Ascending aorta (tissue), 2 donors: Measurements from ENCODE around the gene CTSW. TPM values are rescaled to one million over a fixed set of nuclear protein-coding genes. Genes with fewer than 3 reads are reported as not detected.

Source experiments
- DNase-seq, 2 donors: peaks; one replicate each; pipeline ENCODE4 v3.0.0-alpha.2; 2019; ENCODE audit warnings: low spot score in 2 of 2
- H3K27ac ChIP-seq, 2 donors: fragments of 200-600 bp; sonication (generic); one replicate each; pipeline ENCODE4 v1.5.1; 2016 to 2017; ENCODE audit warnings: mild to moderate bottlenecking in 1 of 2
- H3K27me3 ChIP-seq: fragments of 200-600 bp; sonication (generic); one replicate; pipeline ENCODE4 v1.5.1; 2017
- H3K36me3 ChIP-seq, 2 donors: fragments of 200-600 bp; sonication (generic); one replicate each; pipeline ENCODE4 v1.5.1; 2016
- H3K4me1 ChIP-seq, 2 donors: fragments of 200-600 bp; sonication (generic); one replicate each; pipeline ENCODE4 v1.5.1; 2016 to 2017; ENCODE audit warnings: mild to moderate bottlenecking in 1 of 2
- H3K4me3 ChIP-seq, 2 donors: fragments of 200-600 bp; sonication (generic); one replicate each; pipeline ENCODE4 v1.5.1; 2016 to 2017; ENCODE audit warnings: mild to moderate bottlenecking in 1 of 2
- H3K9me3 ChIP-seq, 2 donors: fragments of 200-600 bp; sonication (generic); one replicate each; pipeline ENCODE4 v1.5.1; 2016
- intact Hi-C: fragments of 100-400 bp; cut with DNase I; formaldehyde crosslinking; loops from one replicate; pipeline ENCODE4 v1.15.1; 2023
- total RNA-seq: library from RNA; depleted of rRNA; stranded (reverse); fragments of >200 nt; gene quantifications from one replicate; pipeline ENCODE4 v1.1.0, GENCODE V29; 2016
- TF ChIP-seq, protein P1 (sequence below), 3 experiments: fragments of 200-600 bp in 2 of 3; fragments of 450-650 bp in 1 of 3; sonication (generic) in 2 of 3; IDR thresholded peaks; one replicate each; pipeline ENCODE4 v1.5.1; 2016 to 2019; ENCODE audit warnings: antibody characterized with exemption in 3 of 3, mild to moderate bottlenecking in 1 of 3, moderate library complexity in 1 of 3

CTSW gene
- total RNA-seq, 1 donor from 2014 or later, result not detected

DNA sequence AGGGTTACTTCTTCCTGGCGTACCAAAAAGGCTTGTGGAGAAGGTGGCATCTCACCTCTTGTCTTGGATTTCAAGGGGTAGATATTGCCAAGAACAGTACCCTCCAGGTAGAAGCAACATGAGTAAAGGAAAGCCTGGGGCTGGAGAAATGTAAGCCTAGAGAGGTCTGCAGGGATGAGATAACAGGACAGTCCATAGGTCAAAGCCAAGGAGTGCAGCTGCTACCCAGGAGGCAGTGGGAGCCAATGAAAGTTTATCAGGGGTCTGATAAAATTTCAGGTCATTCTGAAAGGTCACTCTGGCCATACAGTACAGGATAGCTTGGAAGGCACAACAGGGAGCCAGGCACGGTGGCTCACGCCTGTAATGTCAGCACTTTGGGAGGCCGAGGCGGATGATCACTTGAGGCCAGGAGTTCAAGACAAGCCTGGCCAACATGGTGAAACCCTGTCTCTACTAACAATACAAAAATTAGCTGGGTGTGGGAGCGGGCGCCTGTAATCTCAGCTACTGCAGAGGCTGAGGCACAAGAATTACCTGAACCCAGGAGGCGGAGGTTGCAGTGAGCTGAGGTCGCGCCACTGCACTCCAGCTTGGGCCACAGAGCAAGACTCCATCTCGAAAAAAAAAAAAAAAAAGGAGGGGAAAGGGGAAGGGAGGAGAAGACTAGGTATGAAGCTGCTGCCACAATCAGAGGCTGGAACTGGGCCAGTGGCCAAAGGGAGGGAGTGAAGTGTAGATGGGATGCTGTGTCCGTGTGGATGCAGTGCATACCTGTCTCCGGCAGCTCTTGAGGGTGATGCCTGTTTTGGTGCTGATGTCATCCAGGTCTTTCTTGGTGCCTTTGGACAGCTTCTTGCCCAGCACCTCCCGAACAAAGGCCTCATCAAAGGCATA lies 7.4 kb downstream of the CTSW start:
- no peak for DNase-seq
- no peaks in the 10 kb centered on the region for H3K27me3 ChIP-seq
- H3K27ac ChIP-seq, result peak overlapping the region; percentile 98
- H3K4me3 ChIP-seq, result peak overlapping the region; percentile 82 to 85
- H3K36me3 ChIP-seq, result peaks cover 20 to 41% of the 10 kb centered on the region in 2 donors
- TF ChIP-seq, protein P1, sequence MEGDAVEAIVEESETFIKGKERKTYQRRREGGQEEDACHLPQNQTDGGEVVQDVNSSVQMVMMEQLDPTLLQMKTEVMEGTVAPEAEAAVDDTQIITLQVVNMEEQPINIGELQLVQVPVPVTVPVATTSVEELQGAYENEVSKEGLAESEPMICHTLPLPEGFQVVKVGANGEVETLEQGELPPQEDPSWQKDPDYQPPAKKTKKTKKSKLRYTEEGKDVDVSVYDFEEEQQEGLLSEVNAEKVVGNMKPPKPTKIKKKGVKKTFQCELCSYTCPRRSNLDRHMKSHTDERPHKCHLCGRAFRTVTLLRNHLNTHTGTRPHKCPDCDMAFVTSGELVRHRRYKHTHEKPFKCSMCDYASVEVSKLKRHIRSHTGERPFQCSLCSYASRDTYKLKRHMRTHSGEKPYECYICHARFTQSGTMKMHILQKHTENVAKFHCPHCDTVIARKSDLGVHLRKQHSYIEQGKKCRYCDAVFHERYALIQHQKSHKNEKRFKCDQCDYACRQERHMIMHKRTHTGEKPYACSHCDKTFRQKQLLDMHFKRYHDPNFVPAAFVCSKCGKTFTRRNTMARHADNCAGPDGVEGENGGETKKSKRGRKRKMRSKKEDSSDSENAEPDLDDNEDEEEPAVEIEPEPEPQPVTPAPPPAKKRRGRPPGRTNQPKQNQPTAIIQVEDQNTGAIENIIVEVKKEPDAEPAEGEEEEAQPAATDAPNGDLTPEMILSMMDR (IDR thresholded peaks at IDR 0.05), result no peak
- intact Hi-C loops, result loop anchor here (5.0 kb wide), 2 partner anchors 115 to 180 kb away; partner anchors contain the start of genes BANF1 and EIF1AD
- H3K4me1 ChIP-seq, result peaks cover 11 to 16% of the 10 kb centered on the region in 2 donors
- H3K9me3 ChIP-seq, result no peaks in the 10 kb centered on the region

GRCh38 chr11:65887723-65888162 lies 8.1 kb downstream of the CTSW start:
- no peak for DNase-seq
- peak overlapping the region; percentile 98 for H3K27ac ChIP-seq
- H3K9me3 ChIP-seq, result no peaks in the 10 kb centered on the region
- H3K36me3 ChIP-seq, result peaks cover 13 to 36% of the 10 kb centered on the region in 2 donors
- TF ChIP-seq, protein P1 (IDR thresholded peaks at IDR 0.05), result no peak
- intact Hi-C loops, result loop anchor here (1.0 to 5.0 kb wide), 6 partner anchors 14 to 180 kb away; partner anchors contain the start of genes BANF1, C11orf68, DRAP1 and EIF1AD
- no peaks in the 10 kb centered on the region for H3K27me3 ChIP-seq
- H3K4me3 ChIP-seq, result peak overlapping the region; percentile 82 to 85
- peaks cover 15 to 23% of the 10 kb centered on the region in 2 donors for H3K4me1 ChIP-seq

GRCh38 chr11:65888163-65888814 lies 8.7 kb downstream of the CTSW start, which contains the start of gene FIBP:
TSS of gene FIBP (minus strand) at chr11:65888471. CDS start at chr11:65888418, 53 bp downstream.
- intact Hi-C loops, result loop anchor here (1.0 to 5.0 kb wide), 6 partner anchors 15 to 179 kb away; partner anchors contain the start of genes BANF1, C11orf68, DRAP1 and EIF1AD
- DNase-seq, result peak; percentile 90 to 99
- peaks cover 20 to 28% of the 10 kb centered on the region in 2 donors for H3K4me1 ChIP-seq

GRCh38 chr11:65890324-65891218 lies 10.9 kb downstream of the CTSW start, which contains the start of gene CCDC85B:
TSS of gene CCDC85B (plus strand) at chr11:65890673. CDS start at chr11:65890784, 111 bp downstream.
- peak; percentile 98 to 100 for DNase-seq
- intact Hi-C loops, result loop anchor here (1.0 kb wide), 1 partner anchor 10 kb away; the partner anchor contains the start of gene FOSL1
- no peaks in the 10 kb centered on the region for H3K9me3 ChIP-seq
- peaks cover 20 to 34% of the 10 kb centered on the region in 2 donors for H3K4me1 ChIP-seq
- TF ChIP-seq, protein P1 (IDR thresholded peaks at IDR 0.05), result peak in 1 of 3 experiments; percentile 29
- no peaks in the 10 kb centered on the region for H3K27me3 ChIP-seq
- peaks cover 0 to 15% of the 10 kb centered on the region in 2 donors for H3K36me3 ChIP-seq
- H3K27ac ChIP-seq, result peak within 1 kb of the TSS; percentile 98
- H3K4me3 ChIP-seq, result peak within 1 kb of the TSS; percentile 82 to 85

More at GRCh38 chr11:65888163-65888814, 8.7 kb downstream of the CTSW start, which contains the start of gene FIBP:
- no peaks in the 10 kb centered on the region for H3K27me3 ChIP-seq
- H3K36me3 ChIP-seq, result peaks cover 10 to 31% of the 10 kb centered on the region in 2 donors
- peak within 1 kb of the TSS; percentile 98 for H3K27ac ChIP-seq
- H3K9me3 ChIP-seq, result no peaks in the 10 kb centered on the region
- TF ChIP-seq, protein P1 (IDR thresholded peaks at IDR 0.05), result peak; percentile 84 to 98 (median 96)
- peak within 1 kb of the TSS; percentile 82 to 85 for H3K4me3 ChIP-seq
